ENCODE data around the gene LTA4H.
"Not testable (repeated sequence)": the region's sequence is repeated elsewhere in the genome, so short reads cannot be mapped to it uniquely, and the experiment has no call there.

Gene LTA4H

DNA sequence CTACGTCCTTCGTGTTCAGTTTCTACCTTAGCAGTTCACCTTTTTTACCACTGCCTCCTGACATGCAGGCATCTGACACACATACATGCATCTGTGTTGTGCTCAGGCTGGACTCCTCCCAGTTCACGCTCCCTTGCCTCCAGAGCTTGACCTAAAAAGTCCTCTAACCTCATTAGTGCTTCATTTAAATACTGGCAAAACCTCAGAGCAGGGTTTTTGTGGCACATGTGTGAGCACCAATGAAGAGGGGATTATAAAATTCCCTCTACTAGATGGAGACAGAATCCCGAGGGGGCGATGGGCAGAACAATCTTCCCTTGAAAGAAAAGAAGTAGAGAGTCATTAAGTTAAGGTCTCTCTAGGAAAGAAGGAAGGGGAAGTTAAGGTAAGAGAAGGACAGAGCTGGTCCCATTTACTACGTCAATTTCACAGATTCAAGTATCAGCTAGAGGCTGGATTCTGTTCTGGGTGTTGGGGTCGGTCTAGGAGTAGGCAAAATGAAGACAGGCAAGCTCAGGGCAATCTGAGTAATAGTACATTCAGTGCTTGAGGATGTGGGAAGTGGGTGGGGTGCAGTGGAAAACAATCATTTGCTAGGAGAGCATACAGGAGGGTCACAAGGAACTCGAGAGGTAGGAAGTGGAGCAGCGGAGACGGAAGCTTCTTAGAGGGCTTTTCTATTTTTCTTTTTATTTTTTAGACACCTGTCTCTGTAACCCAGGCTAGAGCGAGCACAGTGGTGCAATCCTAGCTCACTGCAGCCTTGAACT is 46.7 kb downstream of the LTA4H start:
- DNase-seq = no peak

DNA sequence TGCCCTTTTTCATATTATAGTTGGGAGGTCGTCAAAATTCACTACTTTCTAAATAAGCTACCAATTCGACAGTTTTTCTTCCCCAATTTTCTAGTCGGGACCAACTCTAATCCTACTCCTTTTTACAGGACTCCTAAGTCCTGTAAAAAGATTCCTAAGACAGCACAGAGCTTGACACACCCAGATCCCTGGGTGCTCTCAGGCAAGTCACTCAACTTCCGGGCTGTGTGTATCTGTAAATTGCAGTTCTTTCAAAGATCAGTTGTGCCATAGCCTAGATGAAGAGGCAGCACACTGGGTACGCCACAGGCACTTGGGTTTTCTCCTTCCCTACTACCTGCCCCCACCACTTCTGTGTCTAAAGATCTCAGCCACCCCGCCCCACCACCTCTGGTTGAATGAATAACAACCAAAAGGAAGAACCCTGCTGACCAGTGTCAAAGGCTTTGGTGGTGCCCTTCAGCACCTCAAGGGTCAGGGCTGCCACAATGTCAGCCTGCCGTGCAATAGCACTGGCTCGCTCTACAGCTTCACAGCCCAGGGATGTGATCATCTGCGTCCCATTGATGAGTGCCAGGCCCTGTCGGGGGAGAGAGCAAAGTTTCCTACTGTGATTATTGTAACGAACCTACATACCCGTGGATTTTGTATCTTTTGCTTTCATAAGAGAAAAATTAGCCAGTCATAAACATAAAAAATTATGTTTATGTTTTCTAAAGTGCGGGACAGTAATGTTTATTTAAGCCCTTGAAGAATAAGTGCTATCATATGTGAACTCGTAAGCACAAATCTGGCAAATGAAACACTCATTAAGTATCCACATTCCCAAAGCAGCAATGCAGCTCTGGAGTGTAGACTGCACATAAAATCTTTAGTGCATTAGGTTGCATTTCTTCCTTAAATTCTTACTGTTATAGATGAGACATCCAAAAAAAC is 48.5 kb downstream of the LTA4H start:
- no peak for DNase-seq

DNA sequence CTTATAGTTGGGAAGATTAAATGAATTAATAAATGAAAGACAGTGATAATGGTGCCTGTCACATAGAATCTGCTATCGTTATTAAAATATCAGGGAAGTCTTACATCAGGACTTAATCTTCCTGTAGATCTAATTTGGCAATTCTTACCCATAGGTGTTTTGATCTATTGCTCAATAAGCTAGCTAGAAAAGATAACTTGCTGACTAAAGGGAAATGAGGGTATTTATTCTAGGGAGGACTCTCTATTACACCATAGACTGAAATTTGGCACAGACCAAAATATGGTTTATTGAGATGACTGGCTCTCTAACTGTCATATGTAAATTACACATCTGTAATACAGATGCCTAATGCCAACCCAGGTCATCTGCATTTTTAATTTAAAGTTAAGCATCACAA is 50.7 kb downstream of the LTA4H start:
- no peak for DNase-seq

DNA sequence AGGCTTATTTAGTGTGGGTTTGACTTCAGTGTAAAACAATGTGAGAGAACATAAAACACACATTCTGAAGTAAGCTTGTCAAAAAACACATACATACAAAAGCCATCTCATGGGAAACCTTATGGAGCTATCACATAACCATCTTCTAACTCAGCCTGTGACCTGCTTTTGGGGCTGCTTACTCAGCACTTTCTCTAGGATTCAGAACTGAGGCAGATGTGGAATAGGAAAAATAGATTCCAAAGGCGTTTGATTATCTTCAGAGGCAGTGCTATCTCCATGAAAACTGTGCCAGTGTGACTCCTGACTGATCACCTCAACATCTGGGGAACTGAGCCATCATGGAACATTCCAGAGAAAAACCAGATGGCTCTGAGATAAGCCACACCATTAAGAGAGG is 52.8 kb downstream of the LTA4H start:
- no peak for DNase-seq

DNA sequence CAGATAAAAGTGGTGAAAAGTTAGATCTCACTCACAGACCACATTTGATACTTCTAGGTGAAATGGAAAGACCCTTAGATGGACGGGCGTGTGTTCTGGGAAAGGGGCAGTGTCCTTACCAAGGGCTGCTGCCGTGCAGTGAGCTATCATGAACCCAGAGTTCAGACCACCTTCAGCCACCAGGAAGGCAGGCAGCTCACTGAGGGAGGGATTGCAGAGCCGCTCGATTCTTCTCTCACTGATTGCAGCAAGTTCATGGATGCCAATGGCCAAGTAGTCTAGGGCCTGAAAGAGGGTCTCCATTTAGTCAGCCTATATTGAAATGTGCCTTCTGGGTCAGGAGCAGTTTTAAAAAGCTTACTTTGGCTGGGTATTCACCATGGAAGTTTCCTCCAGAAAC is 55.0 kb downstream of the LTA4H start:
- DNase-seq = no peak

DNA sequence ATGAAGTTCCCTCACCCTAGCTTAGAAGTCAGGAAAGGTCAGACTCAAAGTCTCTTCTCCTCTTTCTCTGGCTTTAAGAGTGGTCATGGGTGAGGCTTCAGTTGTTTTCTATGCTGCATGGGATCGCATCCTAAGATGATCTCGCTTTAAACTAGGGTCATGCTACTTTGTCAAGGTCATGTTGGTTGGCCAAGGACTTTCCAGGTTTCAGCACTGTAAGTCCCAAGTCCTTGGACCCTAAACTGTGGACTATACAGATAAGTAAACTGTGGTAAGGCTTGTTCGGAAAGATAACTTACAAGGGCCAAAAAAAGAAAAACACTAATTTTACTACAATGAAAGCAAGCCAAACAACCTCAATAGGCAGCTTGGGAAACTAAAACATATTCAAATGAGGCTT is 56.6 kb downstream of the LTA4H start:
- no peak for DNase-seq

DNA sequence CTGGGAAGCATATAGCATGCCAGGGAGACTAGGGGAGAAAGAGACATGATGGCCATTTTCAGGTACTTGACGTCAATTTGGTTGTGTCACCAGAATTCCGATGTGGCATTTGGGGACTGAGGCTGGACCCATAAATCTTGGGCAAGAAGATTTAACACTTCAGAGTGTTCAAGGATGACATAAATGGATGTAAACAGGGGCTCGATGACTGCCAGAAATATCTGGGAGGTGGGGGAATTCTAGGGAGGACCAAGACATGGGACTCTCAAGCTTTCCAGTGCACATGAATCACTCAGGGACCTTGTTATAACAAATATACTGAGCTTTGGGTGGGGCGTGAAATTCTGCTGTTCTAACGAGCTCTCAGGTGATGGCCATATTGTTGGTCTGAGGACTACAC is 57.0 kb downstream of the LTA4H start:
- DNase-seq = no peak

DNA sequence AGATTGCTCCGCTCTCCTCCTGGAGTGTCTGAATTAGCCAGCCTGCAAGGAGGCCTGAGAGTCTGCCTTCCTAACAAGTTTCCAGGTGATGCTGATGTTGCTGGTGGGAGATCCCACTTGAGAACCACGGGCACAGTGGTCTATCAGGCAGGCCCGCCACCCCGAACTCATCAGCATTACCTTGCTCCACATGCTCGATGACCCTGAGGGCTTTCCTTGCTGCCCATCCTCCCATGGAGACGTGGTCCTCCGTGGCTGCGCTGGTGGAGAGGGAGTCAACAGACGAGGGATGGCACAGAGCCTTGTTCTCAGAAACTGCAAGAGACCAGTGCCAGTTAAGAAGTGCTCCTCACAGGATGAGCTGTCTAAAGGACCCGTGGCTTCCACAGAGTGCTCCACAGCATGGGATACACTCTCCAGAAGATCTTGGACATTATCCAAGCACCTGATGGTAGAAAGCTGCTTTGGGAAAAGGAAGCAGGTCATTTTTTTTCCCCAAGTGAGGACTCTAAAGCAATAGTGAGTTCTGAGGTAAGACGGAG is 57.6 kb downstream of the LTA4H start:
- DNase-seq = no peak

DNA sequence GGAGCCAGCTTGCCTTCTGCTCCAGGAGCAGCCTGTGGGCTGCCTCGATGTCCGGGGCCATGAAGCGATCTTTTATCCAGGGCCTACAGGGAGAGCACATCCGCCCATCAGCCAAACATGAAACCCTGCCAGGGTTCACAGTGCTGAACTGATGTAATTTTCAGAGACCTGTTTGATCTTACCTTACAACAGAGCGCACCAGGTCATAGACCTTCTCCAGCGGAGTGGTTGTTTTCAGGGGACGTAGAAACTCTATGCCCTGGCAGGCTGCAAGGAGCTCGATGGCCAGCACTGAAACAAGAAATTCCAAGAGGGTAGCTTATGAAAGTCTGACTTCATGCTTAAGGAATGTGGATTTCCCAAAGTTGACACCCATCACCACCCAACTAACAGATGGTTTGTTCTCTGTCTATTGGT is 59.0 kb downstream of the LTA4H start:
- no peak for DNase-seq

DNA sequence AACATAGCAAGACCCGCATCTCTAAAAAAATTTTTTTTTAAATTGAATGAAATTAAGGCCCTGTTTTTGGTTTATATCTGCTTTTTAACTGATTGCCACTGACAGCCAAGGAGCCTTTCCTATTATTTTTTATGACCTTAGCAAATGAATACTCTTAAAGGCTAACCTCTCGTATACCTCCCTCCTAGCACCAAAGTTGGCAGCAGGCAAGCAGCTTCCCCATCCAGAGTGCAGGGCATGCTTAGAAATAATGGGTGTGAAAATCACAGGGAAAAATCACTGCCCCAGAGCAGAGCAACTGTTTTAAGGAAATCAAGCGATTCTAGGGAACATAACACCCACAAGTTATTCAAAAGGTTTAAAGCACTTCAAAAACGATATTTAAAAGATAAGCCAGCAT is 59.9 kb downstream of the LTA4H start:
- no peak for DNase-seq

DNA sequence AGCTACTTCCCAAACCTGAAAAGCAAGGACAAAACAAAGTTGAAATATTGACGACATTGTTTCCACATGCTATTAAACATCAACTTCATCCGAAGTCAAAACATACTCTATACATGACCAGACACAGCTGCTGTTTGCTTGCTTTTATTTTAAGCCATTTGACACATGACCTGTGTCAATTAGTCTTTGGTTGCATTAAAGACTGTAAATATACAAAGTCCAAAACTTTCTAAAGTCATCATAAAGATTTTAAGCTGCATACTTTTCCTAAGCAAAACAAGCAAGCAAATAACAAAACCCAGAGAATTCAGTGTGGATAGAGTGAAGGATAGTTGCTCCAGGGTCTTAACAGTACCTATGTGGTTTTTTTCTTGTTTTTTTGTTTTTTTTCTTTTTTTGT is 61.0 kb downstream of the LTA4H start:
- DNase-seq = no peak

DNA sequence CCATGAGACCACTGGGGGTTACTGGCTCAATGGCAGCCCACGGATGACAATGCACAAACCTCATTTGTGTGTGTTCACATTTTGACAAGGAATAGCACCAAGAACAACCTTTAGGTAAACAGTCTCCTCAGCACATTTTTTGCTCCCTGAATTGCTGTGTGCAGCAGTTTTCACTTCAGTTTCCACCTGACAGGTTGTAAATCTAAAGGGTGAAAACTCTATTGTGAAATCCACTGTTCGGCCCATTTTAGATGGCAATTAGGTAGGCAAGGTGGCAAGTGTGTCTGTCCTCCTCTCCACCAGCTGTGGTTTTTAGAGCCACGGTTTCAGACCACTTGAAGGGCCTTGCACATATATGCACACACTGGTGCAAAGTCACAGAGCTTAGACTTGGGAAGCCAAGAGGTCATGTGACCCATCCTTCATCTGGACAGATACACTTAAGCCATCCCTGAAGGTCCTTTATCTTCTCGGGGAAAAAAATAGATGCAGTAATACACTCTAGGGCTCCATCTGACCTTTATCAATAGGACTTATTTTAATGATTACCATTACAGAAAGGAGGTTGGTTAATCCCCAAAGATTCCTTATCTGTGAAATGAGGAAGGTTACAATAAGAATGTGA is 62.4 kb downstream of the LTA4H start:
- DNase-seq = no peak

DNA sequence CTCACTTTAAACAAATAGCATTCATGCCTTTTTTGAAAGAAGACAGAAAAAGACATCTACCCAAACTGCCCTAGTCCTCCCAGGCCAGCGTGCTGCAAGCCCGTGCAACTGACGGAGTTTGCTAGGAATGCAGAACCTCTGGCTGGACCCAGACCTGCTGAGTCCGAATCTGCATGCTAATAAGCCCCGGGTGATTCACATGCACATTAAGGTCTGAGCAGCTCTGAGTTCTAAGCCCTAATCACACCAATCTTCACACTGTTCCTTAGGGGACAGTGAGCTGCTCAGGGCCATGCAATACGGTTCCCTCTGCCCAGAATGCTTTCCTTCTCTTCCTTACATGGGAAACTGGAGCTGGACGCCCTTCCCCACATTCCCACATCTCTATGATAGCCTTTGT is 64.5 kb downstream of the LTA4H start:
- no peak for DNase-seq

DNA sequence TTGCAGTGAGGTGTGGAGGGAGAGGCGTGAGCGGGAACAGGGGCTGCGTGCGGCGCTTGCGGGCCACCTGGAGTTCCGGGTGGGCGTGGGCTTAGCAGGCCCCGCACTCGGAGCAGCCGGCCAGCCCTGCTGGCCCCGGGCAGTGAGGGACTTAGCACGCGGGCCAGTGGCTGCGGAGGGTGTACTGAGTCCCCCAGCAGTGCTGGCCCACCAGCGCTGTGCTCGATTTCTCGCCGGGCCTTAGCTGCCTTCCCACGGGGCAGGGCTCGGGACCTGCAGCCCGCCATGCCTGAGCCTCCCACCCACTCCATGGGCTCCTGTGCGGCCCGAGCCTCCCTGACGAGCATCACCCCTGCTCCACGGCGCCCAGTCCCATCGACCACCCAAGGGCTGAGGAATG is 66.3 kb downstream of the LTA4H start:
- not testable (repeated sequence) for DNase-seq

DNA sequence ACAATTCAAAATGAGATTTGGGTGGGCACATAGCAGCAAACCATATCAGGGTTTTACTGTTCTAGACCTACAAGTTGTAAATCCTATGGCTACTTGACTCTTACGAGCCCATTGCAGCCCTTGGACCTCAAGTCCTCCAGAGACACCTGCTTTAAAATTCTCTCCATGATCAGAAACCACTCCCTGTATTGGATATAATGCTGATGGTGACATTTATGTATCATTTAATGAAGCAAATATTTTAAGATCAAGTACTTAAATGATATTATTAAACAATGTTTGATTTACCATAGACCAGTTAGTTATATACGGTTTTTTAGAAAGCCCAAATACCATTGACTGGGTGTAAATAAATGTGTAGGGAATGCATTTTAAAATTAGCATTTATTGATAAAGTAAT is 68.1 kb downstream of the LTA4H start:
- DNase-seq = no peak

DNA sequence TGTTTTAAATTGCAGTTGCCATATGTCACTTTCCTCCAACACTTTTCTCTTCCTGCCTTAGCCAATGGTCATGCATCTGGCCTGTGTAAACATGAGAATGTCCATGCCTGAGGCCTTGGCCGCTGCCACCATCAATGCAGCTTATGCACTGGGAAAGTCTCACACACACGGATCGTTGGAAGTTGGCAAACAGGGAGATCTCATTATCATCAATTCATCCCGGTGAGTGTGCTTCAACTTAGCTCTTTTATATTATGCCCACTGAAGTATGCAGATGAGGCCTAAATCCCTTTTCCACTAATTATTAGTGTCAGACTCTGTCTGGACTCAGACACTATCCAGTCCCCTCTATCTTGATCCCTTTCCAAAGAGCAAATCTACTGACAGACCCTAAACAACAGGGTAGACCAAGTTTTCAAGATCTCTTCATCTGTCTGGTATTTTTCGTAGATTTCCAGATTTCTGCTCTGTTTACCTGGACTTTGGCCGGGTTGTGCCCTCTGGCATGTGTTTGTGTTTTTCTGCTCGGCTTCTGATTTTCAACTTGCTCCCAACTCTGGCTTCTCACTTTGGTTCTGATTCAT is 69.0 kb downstream of the LTA4H start:
- DNase-seq = no peak

DNA sequence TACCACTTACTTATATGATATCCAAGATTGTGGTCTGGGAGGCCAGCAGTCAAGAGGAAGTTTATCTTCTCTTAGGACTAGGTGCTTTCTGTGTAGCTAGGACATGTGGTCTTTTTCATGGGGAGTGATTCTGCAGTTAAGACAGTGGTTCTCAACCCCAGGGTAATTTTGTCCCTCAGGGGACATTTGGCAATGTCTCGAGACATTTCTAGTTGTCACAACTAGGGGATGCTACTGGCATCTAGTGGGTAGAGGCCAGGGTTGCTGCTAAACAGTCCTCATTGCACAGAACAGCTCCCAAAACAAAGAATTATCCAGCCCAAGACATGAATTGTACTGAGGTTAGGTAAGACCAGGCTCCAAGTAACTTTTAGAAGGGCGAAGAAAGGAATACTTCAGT is 72.3 kb downstream of the LTA4H start:
- DNase-seq = no peak

DNA sequence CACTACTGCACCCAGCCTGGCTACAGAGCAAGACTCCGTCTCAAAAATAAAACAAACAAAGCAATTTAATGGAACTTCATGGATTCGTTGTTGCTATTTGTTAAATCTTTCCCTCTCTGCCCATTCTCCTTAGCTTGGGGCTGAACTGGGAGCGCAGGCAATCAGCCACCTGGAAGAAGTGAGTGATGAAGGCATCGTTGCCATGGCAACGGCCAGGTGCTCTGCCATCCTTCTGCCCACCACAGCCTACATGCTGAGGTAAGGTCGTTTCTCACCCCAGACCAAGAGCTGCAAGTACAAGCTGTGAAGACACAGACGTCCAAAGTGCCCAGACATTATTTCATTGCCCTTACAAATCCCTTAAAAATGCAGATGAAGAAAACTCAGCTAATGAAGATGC is 73.2 kb downstream of the LTA4H start:
- DNase-seq = no peak

DNA sequence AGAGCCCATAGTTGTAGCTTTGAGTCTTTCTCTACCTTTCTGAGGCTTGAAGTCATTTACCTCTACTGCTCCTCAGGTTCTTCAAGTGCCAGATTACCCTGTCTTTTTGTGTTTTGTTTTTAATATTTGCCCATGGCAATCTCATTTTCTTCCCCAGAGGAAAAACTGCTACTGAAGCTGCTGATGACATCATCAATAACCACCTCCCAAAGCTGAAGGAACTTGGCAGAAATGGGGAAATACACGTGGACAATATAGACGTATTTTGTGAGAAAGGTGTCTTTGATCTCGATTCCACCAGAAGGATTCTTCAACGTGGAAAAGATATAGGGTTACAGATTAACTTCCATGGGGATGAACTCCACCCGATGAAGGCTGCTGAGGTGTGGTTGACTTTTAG is 75.1 kb downstream of the LTA4H start:
- no peak for DNase-seq

DNA sequence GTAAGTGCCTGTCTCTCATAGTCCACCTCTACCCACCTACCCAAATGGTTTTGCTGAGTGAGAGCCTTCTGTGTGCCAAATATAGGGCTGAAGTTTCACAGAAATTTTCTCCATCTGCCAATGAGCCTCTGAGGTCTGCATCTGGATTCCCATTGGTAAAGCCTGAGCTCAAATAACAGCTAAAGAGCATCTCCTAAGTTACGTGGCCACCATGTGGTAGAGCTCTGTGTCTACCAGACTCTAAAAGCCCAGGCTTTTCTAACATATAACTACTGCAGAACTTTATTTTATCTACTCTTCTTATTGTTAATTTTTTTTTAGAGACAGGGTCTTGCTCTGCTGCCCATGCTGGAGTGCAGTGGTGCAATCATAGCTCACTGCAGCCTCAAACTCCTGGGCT is 76.3 kb downstream of the LTA4H start:
- no peak for DNase-seq

DNA sequence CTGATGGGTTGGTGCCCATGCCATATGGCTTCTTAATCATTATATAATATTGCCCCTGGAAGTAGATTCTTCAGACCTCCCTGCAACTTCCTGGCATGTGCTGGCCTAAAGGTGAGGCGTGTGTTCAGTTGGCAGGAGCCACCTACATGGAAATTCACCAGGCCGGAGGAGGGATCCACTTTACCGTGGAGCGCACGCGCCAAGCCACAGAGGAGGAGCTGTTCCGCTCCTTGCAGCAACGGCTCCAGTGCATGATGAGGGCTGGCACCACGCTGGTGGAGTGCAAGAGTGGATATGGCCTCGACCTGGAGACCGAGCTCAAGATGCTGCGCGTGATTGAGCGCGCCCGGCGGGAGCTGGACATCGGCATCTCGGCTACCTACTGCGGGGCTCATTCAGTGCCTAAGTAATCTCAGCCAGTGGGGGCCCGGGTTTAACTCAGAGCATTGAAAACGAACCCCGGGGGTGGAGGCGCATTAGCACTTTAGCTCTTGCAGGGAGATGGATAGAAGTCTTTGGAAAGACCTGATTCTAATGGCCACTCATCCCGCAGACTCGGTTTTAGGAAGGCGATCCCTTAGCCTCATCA is 78.7 kb downstream of the LTA4H start:
- DNase-seq = no peak

DNA sequence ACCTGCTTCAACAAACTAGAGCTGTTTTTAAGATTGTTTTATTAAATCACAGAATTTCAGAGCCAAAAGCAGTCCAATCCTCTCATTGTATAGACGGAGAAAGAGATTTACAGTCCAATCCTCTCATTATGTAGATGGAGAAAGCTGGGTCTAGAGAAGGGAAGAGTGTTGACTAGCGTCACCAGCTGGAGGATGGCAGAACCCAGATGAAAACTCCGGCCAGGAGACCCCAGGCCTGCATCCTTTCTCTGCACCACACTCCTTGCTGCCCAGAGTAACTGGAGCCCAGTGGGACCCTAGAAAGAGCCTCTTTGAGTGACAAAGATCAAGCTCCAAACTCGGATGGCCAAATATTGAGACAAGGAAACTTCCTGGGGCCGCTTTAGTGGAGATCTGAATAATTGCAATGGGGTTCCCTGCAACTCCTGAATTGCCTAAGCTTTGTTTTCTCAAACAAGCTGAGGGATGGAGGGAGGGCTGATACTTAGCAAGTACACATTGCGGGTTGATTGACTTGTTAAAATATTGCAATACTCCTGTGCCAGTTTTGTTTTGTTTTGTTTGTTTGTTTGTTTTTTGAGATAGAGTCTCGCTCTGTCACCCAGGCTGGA is 79.7 kb downstream of the LTA4H start:
- DNase-seq = no peak
